Stimulated activated CD4-positive, alpha-beta T cell treated with anti-CD3 and anti-CD28 coated beads, Interleukin-1b, Interleukin-23, amount 100 ng/mL, for 1 hour (primary cell): ENCODE data around the gene ALDOB.
"Not testable (repeated sequence)": the region's sequence is repeated elsewhere in the genome, so short reads cannot be mapped to it uniquely, and the experiment has no call there.

ENCODE experiments used
- DNase-seq, 2 donors: peaks; one replicate each; pipeline ENCODE4 v3.0.0-alpha.2; 2020; ENCODE audit warnings: low read depth in 2 of 2

ALDOB gene

DNA sequence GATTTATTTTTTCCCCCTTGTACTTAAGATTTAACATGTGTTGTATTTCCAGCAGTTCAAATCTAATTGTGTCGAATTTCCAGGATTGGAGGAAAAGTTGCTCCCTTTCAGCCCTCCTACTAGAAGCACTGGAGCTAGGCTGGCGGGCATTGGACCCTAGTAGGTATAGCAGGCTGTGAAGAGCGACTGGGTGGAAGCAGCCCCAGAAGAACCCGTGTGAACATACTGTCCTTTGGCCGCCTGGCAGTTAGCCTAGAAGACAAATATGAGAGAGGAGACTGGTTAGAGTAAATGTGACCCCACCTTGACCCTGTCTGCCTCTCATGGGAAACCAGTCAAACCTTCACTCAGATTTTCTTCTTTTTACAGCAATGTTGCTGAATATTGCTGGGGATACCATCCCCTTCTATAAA is 13.9 kb downstream of the ALDOB start:
- DNase-seq = no peak

DNA sequence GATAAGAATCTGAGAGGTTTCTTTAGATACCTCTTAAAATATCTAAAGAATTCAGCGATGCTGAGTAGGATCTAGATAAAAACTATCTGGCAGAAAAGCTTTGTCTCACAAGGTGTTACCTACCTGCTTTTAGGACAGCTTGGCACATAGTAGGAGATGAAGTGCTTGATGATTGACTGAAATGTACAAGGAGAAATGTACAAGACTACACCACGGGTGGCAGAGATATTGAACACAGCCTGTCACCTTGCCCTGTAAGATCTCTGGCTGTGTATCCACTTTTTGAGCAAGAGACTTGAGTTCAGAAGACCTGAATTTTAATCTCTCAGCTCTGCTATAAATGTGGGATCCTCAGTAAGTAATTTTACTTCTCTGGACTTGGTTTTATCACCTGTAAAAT is 15.7 kb downstream of the ALDOB start:
- no peak for DNase-seq

DNA sequence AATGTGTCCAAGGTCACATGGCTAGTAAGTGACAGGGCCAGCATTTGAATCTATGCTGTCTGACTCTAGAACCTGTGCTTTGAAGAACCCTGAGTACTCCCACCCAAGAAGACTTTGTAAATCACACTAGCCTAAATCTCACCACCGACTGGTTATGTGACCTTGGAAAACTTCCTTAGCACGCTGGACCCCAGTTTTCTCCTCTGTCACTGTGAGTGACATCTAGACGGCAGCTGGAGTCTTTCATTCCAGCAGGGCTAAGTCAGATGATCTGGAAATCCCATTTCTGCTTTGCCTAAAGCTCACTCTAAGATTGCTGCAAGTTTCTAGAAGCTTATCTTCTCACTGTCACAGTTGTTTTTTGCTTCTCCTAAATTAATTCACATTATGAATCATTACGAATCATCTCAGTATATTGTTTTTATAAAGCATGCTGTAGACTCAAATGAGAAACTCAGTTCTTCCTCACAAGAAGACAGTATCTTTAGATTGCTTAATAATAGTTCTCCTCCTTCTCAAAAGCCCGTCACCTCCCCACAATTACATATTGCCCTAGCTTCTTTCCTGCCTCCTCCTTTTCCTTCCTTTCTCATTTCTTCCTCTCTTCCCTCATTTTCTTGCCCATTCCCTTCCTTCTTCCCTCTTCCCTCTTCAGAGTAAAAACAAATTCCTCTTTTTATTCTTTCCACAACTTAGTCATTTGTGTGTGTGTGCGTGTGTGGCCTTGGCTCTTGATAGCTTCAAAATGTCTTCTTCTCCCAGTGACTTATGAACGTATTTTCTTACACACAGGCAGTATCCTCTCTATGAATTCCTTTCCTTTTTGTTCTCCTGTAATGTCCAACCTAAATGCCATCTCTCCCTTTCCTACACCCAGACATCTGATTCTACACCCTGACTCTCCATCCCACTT is 16.8 kb downstream of the ALDOB start:
- DNase-seq = no peak

DNA sequence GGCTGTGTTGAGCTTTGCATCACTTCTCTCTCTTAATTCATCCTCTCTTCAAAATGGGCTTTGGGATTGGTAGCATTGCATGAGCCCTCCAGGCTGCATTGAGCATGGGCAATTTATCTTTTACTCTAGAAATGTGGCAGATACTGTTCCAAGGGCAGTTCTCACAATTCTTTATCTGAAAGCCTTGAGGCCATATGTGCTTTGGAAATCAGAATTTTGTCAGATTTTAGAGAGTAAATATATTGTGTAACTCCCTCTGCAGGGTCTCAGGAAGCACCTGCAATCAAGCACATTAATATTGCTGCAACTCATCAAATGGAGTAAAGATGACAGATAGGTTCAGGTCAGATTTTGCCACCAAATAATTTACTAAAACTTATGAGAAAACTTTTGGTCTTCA is 17.6 kb downstream of the ALDOB start:
- DNase-seq = no peak

DNA sequence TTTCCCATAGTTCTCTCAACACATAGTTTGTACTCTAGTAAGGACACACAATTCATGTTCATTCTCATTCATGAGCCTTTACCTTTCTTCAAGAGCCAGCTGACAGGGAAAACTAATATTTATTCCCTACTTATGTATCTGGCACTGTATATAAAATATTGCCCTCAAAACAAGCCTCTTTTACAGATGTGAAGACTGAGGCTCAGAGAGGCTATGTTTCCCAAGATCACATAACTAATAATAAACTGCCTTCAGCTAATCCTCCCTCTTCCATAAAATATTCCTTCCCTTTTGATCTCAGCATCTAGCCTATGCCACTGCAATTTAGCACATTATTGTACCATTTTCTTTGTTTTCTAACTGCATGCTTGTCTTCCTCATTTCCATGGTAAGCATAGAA is 18.2 kb downstream of the ALDOB start:
- DNase-seq = no peak

DNA sequence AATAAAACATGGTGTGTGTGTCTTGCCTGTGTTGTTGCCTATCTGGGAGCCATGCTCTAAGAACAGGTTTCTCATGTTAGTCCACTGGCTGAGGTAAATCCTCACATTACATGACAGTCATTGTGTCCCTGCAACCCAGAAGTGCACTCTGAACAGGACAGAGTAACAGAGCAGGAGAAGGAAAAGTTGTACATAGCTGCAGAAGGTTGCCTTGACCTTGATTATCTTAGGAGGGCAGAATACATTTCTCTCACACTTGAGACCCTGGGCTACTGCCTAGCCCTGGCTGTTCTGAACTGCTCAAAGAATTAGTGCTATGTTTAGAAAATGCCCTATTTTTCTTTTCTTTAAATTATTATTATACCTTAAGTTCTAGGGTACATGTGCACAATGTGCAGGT is 20.0 kb downstream of the ALDOB start:
- DNase-seq = no peak

DNA sequence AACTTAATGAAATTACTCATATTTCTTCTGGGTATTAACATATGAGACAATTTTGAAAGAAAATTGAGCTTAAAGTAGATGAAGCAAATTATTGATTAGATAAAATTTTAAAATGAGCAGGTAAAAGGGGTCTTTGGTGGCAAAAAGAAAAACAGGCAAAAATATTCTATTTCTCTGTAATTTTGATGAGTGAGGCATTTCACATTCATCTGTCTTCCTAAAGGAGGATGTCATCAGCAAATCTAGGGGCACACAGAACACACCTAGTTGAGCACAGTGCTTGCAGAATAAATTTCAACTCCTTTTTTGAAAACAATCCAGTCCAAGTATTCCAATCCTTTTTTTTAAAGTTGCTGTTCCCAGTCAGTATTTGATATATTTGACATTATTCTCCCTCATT is 20.7 kb downstream of the ALDOB start:
- no peak for DNase-seq

DNA sequence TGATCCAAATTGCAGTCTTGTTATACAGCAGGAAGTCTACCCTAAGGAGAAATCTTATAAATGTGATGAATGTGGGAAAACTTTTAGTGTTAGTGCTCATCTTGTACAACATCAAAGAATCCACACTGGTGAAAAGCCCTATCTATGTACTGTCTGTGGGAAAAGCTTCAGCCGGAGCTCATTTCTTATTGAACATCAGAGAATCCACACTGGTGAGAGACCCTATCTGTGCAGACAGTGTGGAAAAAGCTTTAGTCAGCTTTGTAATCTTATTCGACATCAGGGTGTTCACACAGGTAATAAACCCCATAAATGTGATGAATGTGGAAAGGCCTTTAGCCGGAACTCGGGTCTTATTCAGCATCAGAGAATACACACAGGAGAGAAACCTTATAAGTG is 26.5 kb downstream of the ALDOB start:
- DNase-seq = no peak

DNA sequence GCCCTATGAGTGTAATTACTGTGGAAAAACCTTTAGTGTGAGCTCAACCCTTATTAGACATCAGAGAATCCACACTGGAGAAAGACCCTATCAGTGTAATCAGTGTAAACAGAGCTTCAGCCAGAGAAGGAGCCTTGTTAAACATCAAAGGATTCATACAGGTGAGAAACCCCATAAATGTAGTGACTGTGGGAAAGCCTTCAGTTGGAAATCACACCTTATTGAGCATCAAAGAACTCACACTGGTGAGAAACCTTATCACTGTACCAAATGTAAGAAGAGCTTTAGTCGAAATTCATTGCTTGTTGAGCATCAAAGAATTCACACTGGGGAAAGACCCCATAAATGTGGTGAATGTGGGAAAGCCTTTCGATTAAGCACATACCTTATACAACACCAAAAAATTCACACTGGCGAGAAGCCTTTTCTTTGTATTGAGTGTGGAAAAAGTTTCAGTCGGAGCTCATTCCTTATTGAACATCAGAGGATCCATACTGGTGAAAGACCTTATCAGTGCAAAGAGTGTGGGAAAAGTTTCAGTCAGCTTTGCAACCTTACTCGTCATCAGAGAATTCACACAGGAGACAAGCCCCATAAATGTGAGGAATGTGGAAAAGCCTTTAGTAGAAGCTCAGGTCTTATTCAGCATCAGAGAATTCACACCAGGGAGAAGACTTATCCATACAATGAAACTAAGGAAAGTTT is 27.0 kb downstream of the ALDOB start:
- no peak for DNase-seq

DNA sequence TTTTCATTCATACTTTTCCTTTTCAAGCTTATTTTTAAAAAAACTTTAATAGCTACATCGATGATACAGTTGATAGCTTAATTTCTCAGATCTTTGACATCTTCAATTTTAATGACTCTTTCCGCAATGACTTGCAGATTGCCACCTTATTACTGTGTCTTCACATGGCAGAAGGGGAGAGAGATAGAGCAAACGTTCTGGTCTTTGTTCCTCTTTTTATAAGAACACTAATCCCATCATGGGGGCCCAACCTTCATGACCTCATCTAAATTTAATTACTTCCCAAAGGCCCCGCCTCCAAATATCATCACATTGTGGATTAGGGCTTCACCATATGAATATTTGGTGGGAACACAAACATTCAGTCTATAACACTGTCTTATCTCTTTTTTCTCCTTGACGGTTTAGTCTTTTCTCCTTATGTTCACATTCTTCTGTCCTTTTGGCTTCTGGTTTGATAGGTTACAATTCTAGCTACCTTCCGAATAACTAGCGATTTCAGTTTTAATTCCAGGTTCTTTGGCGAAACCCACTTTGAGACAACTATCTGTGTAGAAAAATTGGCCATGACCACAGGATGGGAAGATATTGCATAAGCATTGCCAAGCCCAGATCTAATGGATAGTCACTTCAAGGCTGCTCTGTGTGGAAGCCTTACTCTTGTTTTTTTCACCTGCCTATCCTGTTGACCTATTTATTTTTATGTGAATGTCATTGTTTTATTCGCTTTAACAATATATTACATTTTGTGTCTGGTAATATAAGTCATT is 31.9 kb downstream of the ALDOB start:
- no peak for DNase-seq

DNA sequence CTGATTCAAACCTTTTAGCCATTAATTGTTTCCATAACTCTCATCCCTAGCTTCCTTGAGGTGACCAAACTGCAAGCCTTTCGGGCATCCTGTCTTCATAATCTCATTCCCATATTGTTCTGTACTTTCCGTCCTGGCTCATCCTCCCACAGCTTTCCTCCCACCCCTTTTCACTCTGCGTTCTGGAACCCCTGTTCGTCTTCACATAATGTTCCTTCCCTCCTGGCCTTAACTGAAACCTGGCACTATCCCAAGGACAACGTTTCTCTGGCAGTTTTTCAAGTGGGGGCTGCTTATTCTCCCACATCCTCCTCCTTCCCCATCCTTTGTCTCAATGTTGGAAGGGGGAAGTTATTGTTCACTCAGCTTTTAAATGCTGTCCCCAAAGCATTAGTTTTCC is 35.5 kb downstream of the ALDOB start:
- DNase-seq = no peak

DNA sequence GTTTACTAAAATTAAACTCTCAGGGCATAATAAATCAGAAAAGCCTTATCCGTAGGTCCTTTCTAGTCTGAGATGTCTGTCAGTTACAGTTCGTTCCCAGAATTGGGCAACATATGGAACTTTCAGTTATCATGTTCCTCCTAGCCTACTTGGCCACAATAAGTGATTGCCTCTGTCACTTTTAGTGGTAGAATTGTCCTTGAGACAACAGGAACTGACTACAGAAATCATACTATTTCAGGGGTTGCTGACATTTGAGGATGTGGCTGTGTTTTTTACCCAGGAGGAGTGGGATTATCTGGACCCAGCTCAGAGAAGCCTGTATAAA is 36.0 kb downstream of the ALDOB start:
- no peak for DNase-seq

DNA sequence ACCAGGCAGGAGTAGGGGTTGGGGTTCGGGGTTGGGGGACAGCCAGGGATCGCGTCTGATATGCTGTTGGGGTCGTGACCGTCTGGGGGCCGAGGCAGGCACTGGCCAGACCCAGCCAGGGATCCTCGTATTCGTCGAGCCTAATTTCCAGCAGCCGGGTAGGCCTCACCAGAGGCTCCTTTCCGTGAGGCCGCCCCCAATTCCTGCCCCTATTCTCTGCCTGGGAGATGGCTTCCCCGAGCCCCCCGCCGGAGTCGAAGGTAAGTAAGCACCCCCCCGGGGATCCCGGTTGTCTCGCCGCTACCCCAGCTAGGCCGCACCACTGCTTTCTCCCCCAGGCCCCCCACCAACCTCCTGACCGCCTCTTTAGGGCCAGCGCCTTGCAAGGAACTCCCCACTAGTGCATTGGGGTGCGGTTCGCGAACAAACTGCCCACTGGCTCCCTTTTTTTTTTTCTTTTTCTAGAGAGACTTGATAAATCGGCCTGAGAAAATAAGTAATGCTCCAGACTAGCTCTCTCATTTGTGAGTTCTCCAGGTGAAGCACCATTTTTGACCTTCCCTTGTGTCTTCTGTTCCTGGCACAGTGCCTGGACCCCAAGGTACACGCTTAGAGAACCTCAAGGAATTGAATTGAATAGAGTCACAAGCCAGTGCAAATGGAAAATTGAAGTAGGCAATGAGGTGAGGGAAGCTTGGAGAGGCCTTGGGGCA is 36.5 kb downstream of the ALDOB start:
- no peak for DNase-seq

DNA sequence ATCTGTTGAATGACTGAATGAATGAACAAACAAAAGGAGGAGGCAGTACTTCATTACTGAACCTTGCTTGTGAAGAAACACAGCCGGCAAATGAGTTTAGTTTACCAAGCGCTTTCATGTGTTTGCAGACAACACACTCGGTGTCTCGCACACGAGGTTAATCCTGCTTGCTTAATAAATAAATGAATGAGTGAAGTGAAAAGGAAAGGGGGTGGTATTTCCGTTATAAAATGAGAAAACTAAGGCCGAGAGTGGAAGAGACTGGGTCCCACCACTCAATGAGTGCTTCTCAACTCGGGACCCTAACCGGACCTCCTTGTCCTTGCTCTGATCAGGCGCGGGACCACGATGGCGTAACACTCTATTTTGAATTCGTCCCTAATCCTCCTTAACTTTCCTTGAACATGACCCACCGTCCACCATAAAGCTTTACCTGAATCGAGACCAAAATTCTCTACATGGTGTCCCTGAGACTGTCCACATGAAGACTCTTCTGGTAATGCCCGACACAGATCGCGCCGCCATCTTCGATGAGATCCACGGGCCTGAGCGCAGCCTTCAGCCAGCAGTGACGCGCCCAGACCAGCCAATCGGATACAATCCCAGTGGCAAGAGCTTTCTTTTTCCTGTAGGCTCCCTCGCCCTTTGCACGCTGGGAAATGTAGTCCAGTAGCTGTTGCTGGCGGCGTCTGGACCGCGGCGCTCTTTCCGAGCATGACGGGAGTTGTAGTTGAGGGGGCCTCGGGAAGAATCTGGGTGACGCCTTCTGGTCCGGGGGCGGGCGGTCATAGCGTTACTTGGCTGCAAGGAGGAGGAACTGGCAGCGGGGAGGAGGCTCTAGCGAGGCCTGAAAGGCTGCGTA is 37.3 kb downstream of the ALDOB start, which contains the start of the genes MRPL50 and ZNF189:
Gene MRPL50 (minus strand): TSS at position 551 of the 862 bp plus-strand sequence. CDS start 26 bp downstream, at position 525.
Gene ZNF189 (plus strand): TSS at position 784 of the 862 bp plus-strand sequence. CDS start 306 bp downstream, outside the sequence.
- DNase-seq = peak; percentile 84 to 91

DNA sequence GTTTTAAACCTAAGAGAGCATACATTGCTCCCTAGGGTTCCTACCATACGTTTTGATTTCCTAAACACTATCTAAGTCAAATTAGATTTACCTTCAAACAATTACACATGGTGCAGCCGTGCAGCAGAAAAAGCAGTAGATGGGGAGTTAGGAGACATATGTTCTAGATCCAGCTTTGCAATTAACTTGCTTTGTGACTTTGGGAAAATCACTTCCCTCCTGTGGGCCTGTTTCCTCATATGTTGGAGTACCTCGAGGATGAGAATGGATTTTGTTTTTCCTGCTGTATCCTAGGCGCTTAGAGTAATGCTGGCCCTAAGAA is 37.9 kb downstream of the ALDOB start:
- DNase-seq = no peak

DNA sequence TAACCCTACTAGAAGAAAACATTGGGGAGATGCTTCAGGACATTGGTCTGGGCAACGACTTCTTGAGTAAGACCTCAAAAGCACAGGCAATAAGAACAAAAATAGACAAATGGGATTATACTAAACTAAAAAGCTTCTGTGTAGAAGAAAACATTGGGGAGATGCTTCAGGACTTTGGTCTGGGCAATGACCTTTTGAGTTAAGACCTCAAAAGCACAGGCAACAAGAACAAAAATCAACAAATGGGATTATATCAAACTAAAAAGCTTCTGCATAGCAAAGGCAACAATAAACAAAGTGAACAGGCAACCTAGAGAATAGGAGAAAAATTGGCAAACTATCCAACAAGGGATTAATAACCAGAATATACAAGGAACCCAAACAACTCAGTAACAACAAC is 40.9 kb downstream of the ALDOB start:
- DNase-seq = no peak

DNA sequence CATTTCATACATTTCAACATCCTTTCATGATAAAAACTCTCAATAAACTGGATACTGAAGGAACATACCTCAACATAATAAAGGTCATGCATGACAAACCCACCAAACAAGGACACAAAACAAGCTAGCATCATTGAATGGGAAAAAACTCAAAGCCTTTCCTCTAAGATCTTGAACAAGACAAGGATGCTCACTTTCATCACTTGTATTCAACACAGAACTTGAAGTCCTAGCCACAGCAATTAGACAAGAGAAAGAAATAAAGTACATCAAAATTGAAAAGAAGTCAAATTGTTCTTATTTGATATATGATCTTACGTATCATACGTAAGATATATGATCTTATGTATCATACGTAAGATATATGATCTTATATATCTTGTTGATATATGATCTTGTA is 42.4 kb downstream of the ALDOB start:
- DNase-seq = no peak

DNA sequence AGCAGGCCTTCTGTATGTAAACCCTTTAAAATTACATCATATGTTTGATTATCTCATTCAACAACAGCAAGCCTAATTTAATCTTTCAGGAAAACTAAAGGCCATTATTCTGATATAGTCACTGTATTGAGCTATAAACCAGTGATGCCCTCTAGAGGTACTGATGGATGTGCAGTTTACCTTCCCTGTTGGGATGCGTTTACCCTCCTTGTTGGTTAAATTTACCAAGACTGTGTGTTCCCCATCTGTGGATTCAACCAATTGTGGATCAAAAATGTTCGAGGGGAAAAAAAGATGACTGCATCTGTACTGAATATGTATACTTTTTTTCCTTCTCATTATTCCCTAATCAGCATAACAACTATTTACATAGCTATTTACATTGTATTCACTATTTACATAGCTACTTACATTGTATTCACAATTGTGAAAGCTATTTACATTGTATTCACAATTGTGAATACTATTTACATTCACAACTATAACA is 47.0 kb downstream of the ALDOB start:
- no peak for DNase-seq

DNA sequence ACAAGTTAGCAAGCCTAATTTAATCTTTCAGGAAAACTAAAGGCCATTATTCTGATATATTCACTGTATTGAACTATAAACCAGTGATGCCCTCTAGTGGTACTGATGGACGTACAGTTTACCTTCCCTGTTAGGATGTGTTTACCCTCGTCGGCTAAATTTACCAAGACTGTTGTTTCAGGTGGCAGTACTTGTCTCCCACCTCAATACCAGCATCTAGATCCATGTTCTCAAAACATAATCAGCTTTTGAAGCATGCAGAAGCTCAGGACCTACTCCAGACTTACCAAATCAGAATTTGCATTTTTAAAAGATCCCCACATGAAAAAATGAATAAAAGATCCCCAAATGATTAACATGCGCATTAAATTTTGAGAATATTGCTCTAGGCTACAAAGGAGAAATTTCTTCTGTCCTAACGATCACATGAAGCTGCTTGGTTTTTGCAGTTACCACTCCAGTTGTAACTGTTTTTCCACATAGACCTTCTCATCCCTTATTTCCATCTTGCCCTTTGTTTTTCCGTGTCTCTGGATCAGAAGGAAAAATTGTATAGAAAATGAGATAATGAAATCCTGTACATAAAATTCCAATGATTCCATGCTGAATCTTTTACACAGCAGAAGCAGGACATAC is 47.6 kb downstream of the ALDOB start:
- DNase-seq = no peak

DNA sequence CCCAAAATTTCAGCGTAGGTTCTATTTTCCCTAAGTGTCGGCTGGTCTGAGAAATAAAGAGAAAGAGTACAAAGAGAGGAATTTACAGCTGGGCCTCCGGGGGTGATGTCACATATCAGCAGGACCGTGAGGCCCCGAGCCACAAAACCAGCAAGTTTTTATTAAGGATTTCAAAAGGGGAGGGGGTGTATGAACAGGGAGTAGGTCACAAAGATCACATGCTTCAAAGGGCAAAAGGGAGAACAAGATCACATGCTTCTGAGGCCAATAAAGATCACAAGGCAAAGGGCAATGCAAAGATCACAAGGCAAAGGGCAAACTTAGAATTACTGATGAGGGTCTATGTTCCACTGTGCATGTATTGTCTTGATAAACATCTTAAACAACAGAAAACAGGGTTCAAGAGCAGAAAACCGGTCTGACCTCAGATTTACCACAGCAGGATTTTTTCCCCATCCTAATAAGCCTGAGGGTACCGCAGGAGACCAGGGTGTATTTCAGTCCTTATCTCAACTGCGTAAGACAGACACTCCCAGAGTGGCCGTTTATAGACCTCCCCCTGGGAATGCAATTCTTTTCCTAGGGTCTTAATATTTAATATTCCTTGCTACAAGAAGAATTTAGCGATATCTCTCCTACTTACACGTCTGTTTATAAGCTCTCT is 50.6 kb downstream of the ALDOB start, which contains the start of gene BAAT:
Gene BAAT (minus strand): TSS at position 134 of the 664 bp plus-strand sequence. CDS start 13,602 bp downstream, outside the sequence.
- DNase-seq = not testable (repeated sequence)
